ENCODE data around the gene TNNT1.

DNA sequence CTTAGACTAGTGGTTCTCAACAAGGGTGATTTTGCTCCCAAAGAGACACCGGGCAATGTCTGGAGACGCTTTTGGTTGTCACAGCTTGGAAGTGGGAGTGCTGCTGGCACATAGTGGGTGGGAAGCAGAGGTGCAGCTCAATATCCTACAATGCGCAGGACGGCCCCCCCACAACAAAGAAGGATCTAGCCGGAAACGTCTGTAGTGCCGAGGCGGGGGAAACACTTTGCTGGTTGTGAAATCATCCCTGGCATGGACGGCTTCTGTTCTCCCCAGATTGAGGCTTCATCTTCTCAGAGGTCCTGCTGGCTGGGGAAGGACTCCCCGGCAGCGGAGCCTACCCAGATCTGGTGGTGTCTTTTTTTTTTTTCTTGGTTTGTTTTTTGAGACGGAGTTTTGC is 44.5 kb upstream of the TNNT1 start:
- TF ChIP-seq, protein P1, sequence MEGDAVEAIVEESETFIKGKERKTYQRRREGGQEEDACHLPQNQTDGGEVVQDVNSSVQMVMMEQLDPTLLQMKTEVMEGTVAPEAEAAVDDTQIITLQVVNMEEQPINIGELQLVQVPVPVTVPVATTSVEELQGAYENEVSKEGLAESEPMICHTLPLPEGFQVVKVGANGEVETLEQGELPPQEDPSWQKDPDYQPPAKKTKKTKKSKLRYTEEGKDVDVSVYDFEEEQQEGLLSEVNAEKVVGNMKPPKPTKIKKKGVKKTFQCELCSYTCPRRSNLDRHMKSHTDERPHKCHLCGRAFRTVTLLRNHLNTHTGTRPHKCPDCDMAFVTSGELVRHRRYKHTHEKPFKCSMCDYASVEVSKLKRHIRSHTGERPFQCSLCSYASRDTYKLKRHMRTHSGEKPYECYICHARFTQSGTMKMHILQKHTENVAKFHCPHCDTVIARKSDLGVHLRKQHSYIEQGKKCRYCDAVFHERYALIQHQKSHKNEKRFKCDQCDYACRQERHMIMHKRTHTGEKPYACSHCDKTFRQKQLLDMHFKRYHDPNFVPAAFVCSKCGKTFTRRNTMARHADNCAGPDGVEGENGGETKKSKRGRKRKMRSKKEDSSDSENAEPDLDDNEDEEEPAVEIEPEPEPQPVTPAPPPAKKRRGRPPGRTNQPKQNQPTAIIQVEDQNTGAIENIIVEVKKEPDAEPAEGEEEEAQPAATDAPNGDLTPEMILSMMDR (IDR thresholded peaks at IDR 0.05; ENCODE audit: low read length): no peak
- TF ChIP-seq EZH2 (optimal IDR thresholded peaks at IDR 0.05; ENCODE audit: low read depth, low read length): no peak
